Endodermal cell (in vitro differentiated cells): Measurements from ENCODE around the gene BTNL2. TPM values are rescaled to one million over a fixed set of nuclear protein-coding genes. Genes with fewer than 3 reads are reported as not detected.

Experiments
- DNase-seq: peaks from one replicate; pipeline ENCODE4 v3.0.0-alpha.2; 2017
- H3K27ac ChIP-seq: 2 replicates; pipeline ENCODE4 v1.5.1; 2013; ENCODE audit warnings: mild to moderate bottlenecking, low read depth, low read length, moderate library complexity
- H3K27me3 ChIP-seq: 2 replicates; pipeline ENCODE4 v1.6.1; 2013; ENCODE audit warnings: mild to moderate bottlenecking, low read length, moderate library complexity; ENCODE audit not compliant: insufficient read depth, control insufficient read depth, poor library complexity, severe bottlenecking
- H3K36me3 ChIP-seq: 2 replicates; pipeline ENCODE4 v1.7.0; 2013; ENCODE audit warnings: mild to moderate bottlenecking, low read length, moderate library complexity; ENCODE audit not compliant: control insufficient read depth, insufficient read depth
- H3K4me1 ChIP-seq: one replicate; pipeline ENCODE4 v1.7.0; 2013; ENCODE audit warnings: low read length; ENCODE audit not compliant: control insufficient read depth, insufficient read depth
- H3K4me3 ChIP-seq: 2 replicates; pipeline ENCODE4 v1.5.1; 2013; ENCODE audit warnings: mild to moderate bottlenecking, low read length, moderate library complexity
- H3K9ac ChIP-seq: 2 replicates; pipeline ENCODE4 v1.6.1; 2013; ENCODE audit warnings: mild to moderate bottlenecking, low read length, moderate library complexity; ENCODE audit not compliant: poor library complexity, severe bottlenecking; ENCODE audit errors: extremely low read depth
- H3K9me3 ChIP-seq: 2 replicates; pipeline ENCODE4 v1.6.1; 2013; ENCODE audit warnings: mild to moderate bottlenecking, low read length, moderate library complexity; ENCODE audit not compliant: control insufficient read depth
- H3K27ac Mint-ChIP-seq: 2 replicates; pipeline ENCODE4 v1.8.0; 2020; ENCODE audit warnings: mixed read lengths
- H3K27me3 Mint-ChIP-seq: 2 replicates; pipeline ENCODE4 v1.8.0; 2021; ENCODE audit warnings: mild to moderate bottlenecking, mixed read lengths; ENCODE audit not compliant: insufficient read depth
- H3K36me3 Mint-ChIP-seq: 2 replicates; pipeline ENCODE4 v1.8.0; 2020; ENCODE audit warnings: low read depth, mixed read lengths
- H3K4me1 Mint-ChIP-seq: 2 replicates; pipeline ENCODE4 v1.8.0; 2020; ENCODE audit warnings: mixed read lengths
- H3K4me3 Mint-ChIP-seq: 2 replicates; pipeline ENCODE4 v1.8.0; 2020; ENCODE audit warnings: mild to moderate bottlenecking, moderate library complexity, mixed read lengths
- H3K9me3 Mint-ChIP-seq: 2 replicates; pipeline ENCODE4 v1.8.0; 2020; ENCODE audit warnings: mild to moderate bottlenecking, mixed read lengths
- CTCF ChIP-seq: fragments of 200-600 bp; sonication (generic); conservative IDR thresholded peaks from 2 replicates; pipeline ENCODE4 v1.5.0; 2021; ENCODE audit warnings: antibody characterized with exemption, mild to moderate bottlenecking
- WGBS, 2 experiments: methylation state at CpG; one replicate each; pipeline versions ENCODE4 v1.1.5 to v1.1.7; 2013; ENCODE audit warnings: missing lambda C conversion rate in 2 of 2, mixed read lengths in 1 of 2; ENCODE audit not compliant: insufficient coverage in 1 of 2, insufficient read length in 1 of 2; 5-methylcytosine and 5-hydroxymethylcytosine counted together
- total RNA-seq, 2 donors: library from RNA; stranded (reverse); fragmentation: NEBNext Ultra II Directional in 1 of 2; extraction: Animal tissue kit (Norgen Biotek cat#: 25700) in 1 of 2; gene quantifications; 2 replicates in 1 of 2; 3 replicates in 1 of 2; pipeline ENCODE4 v1.2.1, GENCODE V29; 2021

BTNL2 gene
- total RNA-seq, 2 donors from 2014 or later: not detected

GRCh38 chr6:32401284-32401963 is 5.6 kb downstream of the BTNL2 start:
- no peak for TF ChIP-seq CTCF
- Histone ChIP-seq H3K9me3 (no peaks in the 10 kb centered on the region), H3K4me1 (no peaks in the 10 kb centered on the region), H3K27ac (no peak overlapping the region), H3K36me3 (no peaks in the 10 kb centered on the region), H3K4me3 (no peak overlapping the region), H3K9ac (no peak overlapping the region), H3K27me3 (peaks cover 5% of the 10 kb centered on the region)
- Mint-ChIP-seq H3K9me3 (peaks cover 3% of the 10 kb centered on the region), H3K27me3 (peaks cover 17% of the 10 kb centered on the region), H3K4me3 (no peak overlapping the region), H3K36me3 (no peaks in the 10 kb centered on the region), H3K4me1 (no peaks in the 10 kb centered on the region), H3K27ac (no peak overlapping the region)
- no peak for DNase-seq
- whole genome bisulfite sequencing, 2 experiments: 68 to 70% methylated on average over 2 to 4 of the region's 4 CpGs

GRCh38 chr6:32397252-32397920 is 9.6 kb downstream of the BTNL2 start:
- no peak overlapping the region for H3K4me3 Mint-ChIP-seq

GRCh38 chr6:32396028-32396427 is 11.0 kb downstream of the BTNL2 start:
- Histone ChIP-seq H3K4me3 (no peak overlapping the region), H3K27me3 (no peaks in the 10 kb centered on the region), H3K36me3 (no peaks in the 10 kb centered on the region), H3K9ac (no peak overlapping the region), H3K27ac (no peak overlapping the region), H3K9me3 (no peaks in the 10 kb centered on the region), H3K4me1 (no peaks in the 10 kb centered on the region)
- no peaks in the 10 kb centered on the region for H3K9me3 Mint-ChIP-seq
- WGBS, 2 experiments: 94 to 99% methylated on average over 8 to 10 of the region's 10 CpGs
- no peaks in the 10 kb centered on the region for H3K4me1 Mint-ChIP-seq
- peaks cover 2% of the 10 kb centered on the region for H3K27me3 Mint-ChIP-seq
- H3K4me3 Mint-ChIP-seq: no peak overlapping the region
- no peak for TF ChIP-seq CTCF
- H3K27ac Mint-ChIP-seq: no peak overlapping the region
- no peak for DNase-seq
- no peaks in the 10 kb centered on the region for H3K36me3 Mint-ChIP-seq

More at GRCh38 chr6:32397252-32397920, 9.6 kb downstream of the BTNL2 start:
- no peaks in the 10 kb centered on the region for H3K9me3 ChIP-seq
- no peaks in the 10 kb centered on the region for H3K4me1 Mint-ChIP-seq
- H3K27me3 ChIP-seq: no peaks in the 10 kb centered on the region
- no peak for DNase-seq
- no peak overlapping the region for H3K27ac ChIP-seq
- H3K27me3 Mint-ChIP-seq: peaks cover 2% of the 10 kb centered on the region
- H3K36me3 Mint-ChIP-seq: no peaks in the 10 kb centered on the region
- 84 to 95% methylated on average over 6 to 7 of the region's 7 CpGs for WGBS, 2 experiments
- H3K4me3 ChIP-seq: no peak overlapping the region
- no peaks in the 10 kb centered on the region for H3K4me1 ChIP-seq
- peaks cover 3% of the 10 kb centered on the region for H3K9me3 Mint-ChIP-seq
- H3K27ac Mint-ChIP-seq: no peak overlapping the region
- no peak overlapping the region for H3K9ac ChIP-seq
- no peaks in the 10 kb centered on the region for H3K36me3 ChIP-seq
- no peak for TF ChIP-seq CTCF
